A673 (cell line): ENCODE results near the gene STKLD1. TPM values are rescaled to one million over a fixed set of nuclear protein-coding genes. Genes with fewer than 3 reads are reported as not detected.

Source experiments
- BruUV-seq: library from RNA; stranded (reverse); fragments of 400-500 nt; replicated peaks from 2 replicates; lab custom pipeline; 2021; lab: Mats Ljungman, UMichigan
- CTCF ChIA-PET: fragments of 300-600 bp; sonication (Branson Sonifier 250); formaldehyde crosslinking; loops from one replicate; lab custom pipeline; 2022; ENCODE audit warnings: antibody characterized with exemption; lab: Charles Lee
- POLR2A ChIA-PET: fragments of 300-600 bp; sonication (Branson Sonifier 250); formaldehyde crosslinking; loops from one replicate; lab custom pipeline; 2022; ENCODE audit warnings: antibody characterized with exemption; ENCODE audit not compliant: low non-redundant PET; lab: Charles Lee
- DNase-seq: peaks from one replicate; pipeline ENCODE4 v3.0.0-alpha.2; 2015; ENCODE audit warnings: low spot score
- H3K27ac ChIP-seq: fragments of 200-600 bp; sonication (generic); 2 replicates; pipeline ENCODE4 v1.5.1; 2016; ENCODE audit warnings: mixed run types, low read depth, mild to moderate bottlenecking, mixed read lengths, antibody characterized with exemption, low read length; ENCODE audit not compliant: poor library complexity, severe bottlenecking
- H3K27me3 ChIP-seq: fragments of 200-600 bp; sonication (generic); replicated peaks from 2 replicates; pipeline ENCODE4 v1.6.1; 2017; ENCODE audit warnings: mixed run types, low read depth, mild to moderate bottlenecking, mixed read lengths, antibody characterized with exemption, low read length; ENCODE audit not compliant: insufficient read depth, poor library complexity
- H3K36me3 ChIP-seq: fragments of 200-600 bp; sonication (generic); 2 replicates; pipeline ENCODE4 v1.6.1; 2016; ENCODE audit warnings: mixed run types, mild to moderate bottlenecking, mixed read lengths, antibody characterized with exemption, low read length; ENCODE audit not compliant: insufficient read depth, poor library complexity, severe bottlenecking
- H3K4me1 ChIP-seq: fragments of 200-600 bp; sonication (generic); 2 replicates; pipeline ENCODE4 v1.6.1; 2017; ENCODE audit warnings: mixed run types, mild to moderate bottlenecking, mixed read lengths, antibody characterized with exemption, low read length; ENCODE audit not compliant: insufficient read depth, poor library complexity, severe bottlenecking
- H3K4me3 ChIP-seq: fragments of 200-600 bp; sonication (generic); 2 replicates; pipeline ENCODE4 v1.5.1; 2016; ENCODE audit warnings: low read depth, mixed run types, mild to moderate bottlenecking, mixed read lengths, low read length; ENCODE audit not compliant: poor library complexity, severe bottlenecking
- H3K9me3 ChIP-seq: fragments of 200-600 bp; sonication (generic); 2 replicates; pipeline ENCODE4 v1.6.1; 2016; ENCODE audit warnings: mixed run types, low read depth, mild to moderate bottlenecking, mixed read lengths, antibody characterized with exemption, low read length; ENCODE audit not compliant: poor library complexity, severe bottlenecking
- CTCF ChIP-seq: fragments of 300-800, 200-600 bp; sonication (generic); conservative IDR thresholded peaks from 2 replicates; pipeline ENCODE4 v1.5.1; 2017; ENCODE audit warnings: low read depth, mild to moderate bottlenecking, antibody characterized with exemption, low read length, moderate library complexity, mixed read lengths
- EZH2 ChIP-seq: fragments of 200-600 bp; sonication (generic); IDR thresholded peaks from 2 replicates; pipeline ENCODE4 v1.6.1; 2017; ENCODE audit warnings: borderline replicate concordance, low read depth, mild to moderate bottlenecking, mixed read lengths, antibody characterized with exemption, low read length; ENCODE audit not compliant: poor library complexity, severe bottlenecking
- intact Hi-C: fragments of 100-400 bp; cut with micrococcal nuclease; formaldehyde crosslinking; loops from one replicate; pipeline ENCODE4 v1.10.0; 2022; ENCODE audit not compliant: unreplicated experiment
- total RNA-seq: library from RNA; stranded (reverse); gene quantifications from 2 replicates; pipeline ENCODE4 v1.2.3, GENCODE V29; 2021

Gene STKLD1
- total RNA-seq, 1 experiment from 2014 or later = 0.52 TPM

GRCh38 chr9:133351526-133351907 lies 24.6 kb upstream of the STKLD1 start:
- no TSS peak for BruUV-seq
- no peak overlapping the region for H3K27ac ChIP-seq
- ChIA-PET POLR2A (interaction anchor here (0.8 kb wide), 1 partner anchor 509 kb away, joined by 4 read pairs; no protein-coding TSS in a partner anchor), CTCF (no interaction called here)
- intact Hi-C loops = no loop called here
- TF ChIP-seq CTCF (no peak), EZH2 (no peak)
- no peaks in the 10 kb centered on the region for H3K27me3 ChIP-seq
- H3K4me3 ChIP-seq = no peak overlapping the region
- peaks cover 48% of the 10 kb centered on the region for H3K36me3 ChIP-seq
- H3K9me3 ChIP-seq = no peaks in the 10 kb centered on the region
- no peak for DNase-seq
- peaks cover 18% of the 10 kb centered on the region for H3K4me1 ChIP-seq

- no TSS peak for BruUV-seq
- Histone ChIP-seq H3K36me3 (peaks cover 48% of the 10 kb centered on the region), H3K27me3 (no peaks in the 10 kb centered on the region), H3K9me3 (no peaks in the 10 kb centered on the region), H3K4me3 (no peak overlapping the region), H3K4me1 (peaks cover 16% of the 10 kb centered on the region), H3K27ac (peak overlapping the region; percentile 27)
- intact Hi-C loops = no loop called here
- TF ChIP-seq EZH2 (no peak), CTCF (peak; percentile 68)
- CTCF ChIA-PET = interaction anchor here (0.5 kb wide), 1 partner anchor 53 kb away, joined by 4 read pairs; no protein-coding TSS in a partner anchor
- peak; percentile 81 for DNase-seq
- POLR2A ChIA-PET = interaction anchor here (0.8 kb wide), 1 partner anchor 510 kb away, joined by 4 read pairs; no protein-coding TSS in a partner anchor
Observed at GRCh38 chr9:133351908-133352634, 24.1 kb upstream of the STKLD1 start.

- BruUV-seq = no TSS peak
- CTCF ChIA-PET = interaction anchor here (0.5 kb wide), 1 partner anchor 54 kb away, joined by 4 read pairs; no protein-coding TSS in a partner anchor
- TF ChIP-seq CTCF = no peak
- TF ChIP-seq EZH2 = no peak
- Histone ChIP-seq H3K4me3 (no peak overlapping the region), H3K9me3 (no peaks in the 10 kb centered on the region), H3K4me1 (peaks cover 23% of the 10 kb centered on the region), H3K27ac (peak overlapping the region; percentile 27), H3K27me3 (no peaks in the 10 kb centered on the region), H3K36me3 (peaks cover 48% of the 10 kb centered on the region)
- intact Hi-C loops = no loop called here
- peak; percentile 14 for DNase-seq
- POLR2A ChIA-PET = no interaction called here
Observed at GRCh38 chr9:133352635-133353340, 23.4 kb upstream of the STKLD1 start.
